HG03175 (cell line): ENCODE measurements around the gene ABHD16A.

Experiments
- ATAC-seq: cut with Tn5 transposase; IDR thresholded peaks from one replicate; pipeline ENCODE4 v1.9.1; 2021; ENCODE audit warnings: mild to moderate bottlenecking, moderate library complexity; ENCODE audit not compliant: unreplicated experiment

The ABHD16A gene

GRCh38 chr6:31732029-31732428, 28.9 kb upstream of the ABHD16A start:
- ATAC-seq, result no peak

DNA sequence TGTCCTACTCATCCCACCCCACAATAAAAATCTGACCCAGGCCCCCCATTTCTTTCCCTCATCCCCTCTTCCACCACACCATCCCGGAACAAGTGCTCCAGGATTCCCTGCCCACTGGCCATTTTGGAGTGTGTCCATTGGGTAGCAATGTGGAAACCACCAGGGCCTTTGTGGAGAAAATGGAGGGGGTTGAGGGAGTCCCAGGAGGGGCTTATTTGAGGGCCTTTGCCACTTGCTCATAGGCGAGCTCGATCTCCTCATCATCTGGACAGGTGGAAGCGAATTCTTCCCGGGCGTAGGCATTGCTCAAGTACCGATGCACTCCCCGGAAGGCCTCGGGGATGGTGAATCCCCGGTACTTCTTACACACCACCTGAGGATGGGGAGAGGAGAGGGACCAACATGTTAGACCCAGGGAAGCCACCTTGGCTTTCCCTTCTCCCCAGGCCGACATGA, 27.5 kb upstream of the ABHD16A start:
- ATAC-seq, result no peak

- ATAC-seq, result peak; percentile 28
Observed at GRCh38 chr6:31729979-31730630, 27.0 kb upstream of the ABHD16A start.

GRCh38 chr6:31729515-31729978, 26.4 kb upstream of the ABHD16A start:
- peak; percentile 43 for ATAC-seq

- ATAC-seq, result no peak
Observed at GRCh38 chr6:31728767-31729514, 25.8 kb upstream of the ABHD16A start, which contains the start of gene DDAH2. DDAH2 (minus strand) TSS chr6:31729299; CDS start chr6:31729161, 138 bp downstream.

DNA sequence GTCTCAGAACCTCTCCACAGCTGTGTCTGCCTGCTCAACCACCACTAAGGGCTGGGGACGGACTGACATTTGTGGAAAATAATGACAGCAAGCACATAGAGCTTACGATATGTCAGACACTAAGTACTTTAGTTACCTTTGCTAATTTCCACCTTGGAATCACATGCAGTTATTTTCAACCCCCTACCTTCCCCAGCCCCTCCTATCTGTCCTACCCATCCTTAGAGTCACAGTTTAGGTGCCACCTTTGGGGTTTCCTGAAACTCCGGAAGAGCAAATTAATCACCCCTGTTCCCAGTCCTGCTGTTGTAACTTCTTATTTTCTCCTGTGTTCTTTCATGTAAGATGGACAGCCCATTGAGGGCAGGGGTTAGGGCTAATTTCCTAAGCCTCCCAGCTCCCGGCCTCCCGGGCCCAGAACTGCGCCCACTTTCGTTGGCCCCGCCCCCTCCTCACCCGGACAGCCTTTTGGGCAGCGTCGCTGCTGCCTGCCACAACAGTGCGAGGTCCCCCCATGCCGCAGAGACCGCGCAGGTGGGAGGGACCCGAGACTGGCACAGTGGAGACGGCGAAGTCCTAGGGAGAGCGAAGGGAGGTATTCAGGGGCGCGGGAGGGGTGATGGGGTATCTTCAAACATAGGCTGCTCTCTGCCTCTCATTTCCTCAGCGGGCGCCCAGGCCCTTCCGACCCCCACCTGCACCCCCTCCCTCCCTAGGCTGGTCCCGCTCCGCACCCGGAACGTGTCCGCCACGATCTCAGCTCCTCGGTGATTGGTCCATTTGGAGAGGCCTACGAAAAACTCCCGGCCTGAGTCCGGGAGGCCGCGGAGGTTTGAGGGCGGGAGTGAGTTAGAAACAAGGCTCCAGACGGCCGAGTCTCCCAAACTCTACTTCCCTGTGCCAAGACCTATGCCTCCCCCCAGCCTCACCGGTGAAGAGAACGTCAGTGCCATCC, 24.9 kb upstream of the ABHD16A start:
- ATAC-seq, result no peak

- peak; percentile 73 for ATAC-seq
Observed at GRCh38 chr6:31727034-31727716, 24.1 kb upstream of the ABHD16A start.

DNA sequence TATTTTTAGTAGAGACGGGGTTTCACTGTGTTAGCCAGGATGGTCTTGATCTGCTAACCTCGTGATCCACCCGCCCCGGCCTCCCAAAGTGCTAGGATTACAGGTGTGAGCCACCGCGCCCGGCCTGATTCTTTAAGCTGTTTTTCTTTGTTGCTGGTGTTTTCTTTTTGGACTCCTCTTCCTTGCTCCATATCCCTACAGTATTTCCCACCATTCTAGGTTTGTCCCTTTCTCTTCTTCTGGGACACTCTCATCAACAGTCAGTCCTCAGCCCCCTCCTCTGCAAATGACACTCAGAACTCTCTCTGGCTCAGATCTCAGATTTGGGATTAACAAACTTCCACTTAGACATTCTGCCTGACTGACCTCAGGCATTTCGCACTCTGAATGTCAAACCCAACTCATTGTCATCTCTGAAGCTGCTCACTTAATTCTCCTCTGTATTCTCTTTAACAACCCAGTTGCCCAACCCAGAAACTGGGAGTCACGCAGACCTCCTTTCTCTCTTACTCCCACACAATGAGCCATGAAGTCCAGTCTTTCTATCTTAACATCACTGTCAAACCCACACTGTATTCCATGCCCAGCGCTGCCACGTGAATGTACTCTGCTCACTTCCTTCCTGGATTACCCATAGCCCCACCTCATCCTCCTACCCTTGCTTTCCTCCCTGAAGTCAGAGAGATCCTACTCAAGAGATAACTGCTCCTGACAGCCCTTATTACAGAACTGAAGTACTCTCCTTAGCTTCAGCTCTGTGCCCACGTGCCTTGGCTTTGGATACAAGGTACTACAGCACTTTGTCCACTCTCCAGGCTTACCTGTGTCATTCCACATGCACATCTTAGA, 22.6 kb upstream of the ABHD16A start:
- no peak for ATAC-seq

DNA sequence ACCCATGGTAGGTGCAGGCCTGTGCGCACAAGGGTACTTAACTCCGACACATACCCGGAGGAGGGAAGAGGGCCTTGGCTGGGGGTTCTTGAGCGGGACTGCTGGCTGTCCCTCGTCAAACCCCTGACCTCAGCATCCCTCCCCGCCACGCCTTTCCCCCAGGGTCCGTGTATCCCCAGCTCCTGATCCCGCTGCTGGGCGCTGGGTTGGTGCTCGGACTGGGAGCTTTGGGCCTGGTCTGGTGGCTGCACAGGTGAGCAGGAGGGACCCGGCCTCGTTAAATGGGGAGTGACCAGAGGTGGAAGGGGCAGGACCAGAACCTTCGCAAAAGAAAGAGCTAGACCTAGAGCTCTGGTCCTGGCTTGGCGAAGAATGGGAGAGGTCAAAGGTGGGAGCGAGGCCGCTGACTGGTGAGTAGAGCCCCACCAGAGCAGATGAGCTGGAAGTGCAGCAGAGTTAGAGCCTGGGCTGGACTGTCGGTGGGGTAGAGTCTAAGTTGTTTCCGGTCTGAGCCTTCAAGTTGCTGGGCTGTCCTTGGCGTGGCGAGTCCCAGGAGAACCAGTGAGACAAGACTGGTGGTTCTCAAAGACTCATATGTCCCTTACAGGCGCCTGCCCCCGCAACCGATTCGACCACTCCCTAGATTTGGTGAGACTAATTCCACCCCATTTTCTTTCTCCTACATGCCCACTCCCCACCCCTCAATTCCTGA, 21.0 kb upstream of the ABHD16A start:
- ATAC-seq, result no peak

DNA sequence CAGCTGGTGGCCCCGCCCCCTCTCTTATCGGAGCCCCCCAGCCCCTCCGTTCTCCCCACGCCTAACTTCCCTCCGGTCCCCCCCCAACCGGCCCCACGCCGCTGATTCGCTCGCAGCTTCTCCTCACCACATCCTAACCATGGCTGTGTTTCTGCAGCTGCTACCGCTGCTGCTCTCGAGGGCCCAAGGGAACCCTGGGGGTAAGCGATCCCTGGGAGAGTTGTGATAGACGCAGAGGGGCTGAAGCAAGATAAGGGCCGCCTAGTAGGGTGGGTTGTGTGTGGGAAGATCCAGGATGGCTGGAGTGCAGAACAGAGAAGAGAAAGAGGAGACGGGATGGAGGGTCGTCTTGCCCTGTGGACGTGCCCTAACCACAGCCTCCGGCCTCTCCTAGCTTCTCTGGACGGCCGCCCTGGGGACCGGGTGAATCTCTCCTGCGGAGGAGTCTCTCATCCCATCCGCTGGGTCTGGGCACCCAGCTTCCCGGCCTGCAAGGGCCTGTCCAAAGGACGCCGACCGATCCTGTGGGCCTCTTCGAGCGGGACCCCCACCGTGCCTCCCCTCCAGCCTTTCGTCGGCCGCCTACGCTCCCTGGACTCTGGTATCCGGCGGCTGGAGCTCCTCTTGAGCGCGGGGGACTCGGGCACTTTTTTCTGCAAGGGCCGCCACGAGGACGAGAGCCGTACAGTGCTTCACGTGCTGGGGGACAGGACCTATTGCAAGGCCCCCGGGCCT, 20.3 kb upstream of the ABHD16A start, which contains the start of gene MPIG6B:
MPIG6B (plus strand) TSS at position 129 of the 735 bp plus-strand sequence; CDS start at position 140, 11 bp downstream.
- no peak for ATAC-seq

DNA sequence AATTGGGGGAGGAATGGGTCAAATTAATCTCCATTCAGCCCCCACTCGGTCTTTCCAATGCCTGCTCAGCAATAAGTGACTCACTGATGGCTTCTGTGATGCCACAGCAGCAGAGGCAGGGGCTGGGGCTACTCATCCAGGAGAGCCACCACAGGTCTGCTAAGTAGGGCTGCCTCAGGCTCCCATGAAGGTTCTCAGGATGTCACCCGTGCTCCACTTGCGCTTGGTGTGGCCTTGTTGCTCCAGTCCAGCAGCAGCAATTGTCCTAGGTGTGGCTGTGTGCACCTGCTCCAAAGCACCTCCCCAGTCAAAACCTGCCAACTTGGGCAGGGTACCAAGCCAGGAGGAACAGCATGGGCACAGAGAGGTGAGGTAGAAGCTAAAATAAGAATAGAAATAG, 19.0 kb upstream of the ABHD16A start:
- no peak for ATAC-seq

DNA sequence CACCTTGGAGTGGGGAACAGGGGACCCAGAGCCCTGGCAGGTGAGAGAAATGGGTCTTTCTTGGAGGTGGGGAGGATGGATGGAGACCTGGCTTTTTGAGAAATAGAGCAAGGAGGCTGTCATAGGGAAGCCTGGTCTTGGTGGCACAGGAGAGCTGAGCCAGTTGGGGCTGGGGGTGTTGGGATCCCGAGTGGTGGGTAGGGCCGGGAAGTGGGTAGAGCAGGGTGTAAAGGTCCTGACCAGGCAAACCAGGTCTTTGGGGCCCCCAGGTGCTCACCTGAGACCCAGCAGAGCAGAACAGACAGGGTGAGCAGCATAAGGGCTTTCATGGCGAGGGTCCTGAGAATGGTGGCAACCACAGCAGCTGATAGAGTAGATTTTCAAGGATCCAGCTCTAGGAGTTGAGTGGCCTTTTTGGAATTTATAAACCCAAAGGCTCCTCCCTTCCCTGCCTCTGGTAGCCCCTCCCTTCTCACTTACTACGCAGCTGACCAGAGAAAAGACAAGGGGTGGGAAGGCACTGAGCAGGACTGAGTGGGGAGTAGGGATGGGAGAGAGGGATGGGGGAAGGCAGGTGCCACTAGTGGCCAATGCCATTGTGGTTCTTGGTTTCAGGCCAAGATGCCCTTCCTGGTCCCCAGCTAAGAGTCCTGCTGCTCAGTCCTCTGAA, 18.4 kb upstream of the ABHD16A start, which contains the start of gene LY6G6C:
LY6G6C (minus strand) TSS at position 396 of the 670 bp plus-strand sequence; CDS start at position 329, 67 bp downstream.
- ATAC-seq, result no peak

- no peak for ATAC-seq
Observed at GRCh38 chr6:31720196-31720770, 17.2 kb upstream of the ABHD16A start.

GRCh38 chr6:31719001-31719400, 15.9 kb upstream of the ABHD16A start:
- no peak for ATAC-seq

- ATAC-seq, result no peak
Observed at GRCh38 chr6:31718265-31718664, 15.1 kb upstream of the ABHD16A start.

- ATAC-seq, result no peak
Observed at GRCh38 chr6:31717499-31718222, 14.5 kb upstream of the ABHD16A start.
